ENCODE measurements around the gene TAOK1.

Gene TAOK1

GRCh38 chr17:29346462-29346861 is 43.7 kb upstream of the TAOK1 start:
- DNase-seq: no peak
- H3K9me3 ChIP-seq: no peaks in the 10 kb centered on the region
- intact Hi-C loops (cut with DNase I; ENCODE audit: low total_unique reads): no loop called here
- H3K4me3 ChIP-seq: no peak overlapping the region
- no peaks in the 10 kb centered on the region for H3K4me1 ChIP-seq
- TF ChIP-seq CTCF (IDR thresholded peaks at IDR 0.05): no peak
- H3K36me3 ChIP-seq: no peaks in the 10 kb centered on the region
- H3K27me3 ChIP-seq: peaks cover 0 to 5% of the 10 kb centered on the region in 2 donors
- no peak overlapping the region for H3K27ac ChIP-seq

- Histone ChIP-seq H3K4me3 (no peak overlapping the region), H3K27me3 (peaks cover 0 to 5% of the 10 kb centered on the region in 2 donors), H3K9me3 (no peaks in the 10 kb centered on the region), H3K4me1 (no peaks in the 10 kb centered on the region), H3K27ac (no peak overlapping the region), H3K36me3 (no peaks in the 10 kb centered on the region)
- DNase-seq: no peak
- intact Hi-C loops (cut with DNase I; ENCODE audit: low total_unique reads): no loop called here
- TF ChIP-seq CTCF (IDR thresholded peaks at IDR 0.05): no peak
Observed at GRCh38 chr17:29347831-29348629, 42.1 kb upstream of the TAOK1 start.

GRCh38 chr17:29349409-29349808 is 40.8 kb upstream of the TAOK1 start:
- Histone ChIP-seq H3K9me3 (no peaks in the 10 kb centered on the region), H3K36me3 (no peaks in the 10 kb centered on the region), H3K27ac (no peak overlapping the region), H3K4me1 (no peaks in the 10 kb centered on the region), H3K4me3 (no peak overlapping the region), H3K27me3 (peaks cover 0 to 5% of the 10 kb centered on the region in 2 donors)
- TF ChIP-seq CTCF (IDR thresholded peaks at IDR 0.05): no peak
- DNase-seq: no peak
- intact Hi-C loops (cut with DNase I; ENCODE audit: low total_unique reads): no loop called here

GRCh38 chr17:29352146-29352545 is 38.0 kb upstream of the TAOK1 start:
- DNase-seq: no peak
- no peak overlapping the region for H3K4me3 ChIP-seq
- H3K4me1 ChIP-seq: no peaks in the 10 kb centered on the region
- no peak for TF ChIP-seq CTCF (IDR thresholded peaks at IDR 0.05)
- H3K36me3 ChIP-seq: no peaks in the 10 kb centered on the region
- H3K27ac ChIP-seq: no peak overlapping the region
- intact Hi-C loops (cut with DNase I; ENCODE audit: low total_unique reads): no loop called here
- no peaks in the 10 kb centered on the region for H3K9me3 ChIP-seq
- H3K27me3 ChIP-seq: no peaks in the 10 kb centered on the region

- no peak overlapping the region for H3K27ac ChIP-seq
- no peak for DNase-seq
- no peaks in the 10 kb centered on the region for H3K4me1 ChIP-seq
- no peak for TF ChIP-seq CTCF (IDR thresholded peaks at IDR 0.05)
- no peaks in the 10 kb centered on the region for H3K9me3 ChIP-seq
- H3K4me3 ChIP-seq: no peak overlapping the region
- H3K27me3 ChIP-seq: no peaks in the 10 kb centered on the region
- no peaks in the 10 kb centered on the region for H3K36me3 ChIP-seq
- intact Hi-C loops (cut with DNase I; ENCODE audit: low total_unique reads): no loop called here
Observed at GRCh38 chr17:29357232-29357631, 32.9 kb upstream of the TAOK1 start.

Measured in tibial artery (tissue), 4 donors.